Activated CD8-positive, alpha-beta memory T cell treated with anti-CD3 and anti-CD28 coated beads for 36 hours (primary cell): ENCODE measurements around the gene APOBEC3G. TPM values are rescaled to one million over a fixed set of nuclear protein-coding genes. Genes with fewer than 3 reads are reported as not detected.

ENCODE experiments used
- CTCF ChIA-PET: fragments of 350-600 bp; sonication (Branson Sonifier 250); formaldehyde crosslinking; loops from one replicate; lab custom pipeline; 2021; ENCODE audit warnings: antibody characterized with exemption; lab: Charles Lee
- POLR2A ChIA-PET: fragments of 350-600 bp; sonication (Branson Sonifier 250); formaldehyde crosslinking; loops from one replicate; lab custom pipeline; 2021; ENCODE audit warnings: antibody characterized with exemption; lab: Charles Lee
- total RNA-seq, 2 experiments: library from RNA; stranded (reverse); gene quantifications; one replicate each; pipeline ENCODE4 v1.2.3, GENCODE V29; 2021

The APOBEC3G gene
- total RNA-seq, 2 experiments from 2014 or later, result 129 to 137 TPM

GRCh38 chr22:39108487-39108886 is 31.4 kb downstream of the APOBEC3G start:
- POLR2A ChIA-PET, result no interaction called here

GRCh38 chr22:39109361-39109760 is 32.3 kb downstream of the APOBEC3G start:
- POLR2A ChIA-PET, result no interaction called here
- CTCF ChIA-PET, result interaction anchor here (0.6 to 1.1 kb wide), 2 partner anchors 11 to 107 kb away, joined by 3 read pairs; no protein-coding TSS in a partner anchor

More at GRCh38 chr22:39108487-39108886, 31.4 kb downstream of the APOBEC3G start:
- CTCF ChIA-PET, result interaction anchor here (0.6 to 1.1 kb wide), 2 partner anchors 10 to 1244 kb away, joined by 3 read pairs; no protein-coding TSS in a partner anchor

- ChIA-PET POLR2A (no interaction called here), CTCF (interaction anchor here (0.8 kb wide), 1 partner anchor 16 kb away, joined by 3 read pairs; no protein-coding TSS in a partner anchor)
Observed at GRCh38 chr22:39110631-39111561, 33.8 kb downstream of the APOBEC3G start.

GRCh38 chr22:39114112-39114511 is 37.0 kb downstream of the APOBEC3G start:
- POLR2A ChIA-PET, result interaction anchor here (0.6 to 1.0 kb wide), 4 partner anchors 14 to 22 kb away, joined by 4 to 15 read pairs (median 6); no protein-coding TSS in a partner anchor
- CTCF ChIA-PET, result interaction anchor here (0.7 to 2.3 kb wide), 5 partner anchors 15 to 66 kb away, joined by 3 to 10 read pairs (median 4); no protein-coding TSS in a partner anchor

- POLR2A ChIA-PET, result interaction anchor here (0.6 to 1.0 kb wide), 4 partner anchors 24 to 930 kb away, joined by 3 to 5 read pairs (median 4); no protein-coding TSS in a partner anchor
Observed at GRCh38 chr22:39115570-39115969, 38.5 kb downstream of the APOBEC3G start.

GRCh38 chr22:39115977-39116621 is 39.0 kb downstream of the APOBEC3G start:
- CTCF ChIA-PET, result interaction anchor here (1.4 kb wide), 1 partner anchor 26 kb away, joined by 5 read pairs; no protein-coding TSS in a partner anchor
- POLR2A ChIA-PET, result interaction anchor here (0.7 to 1.0 kb wide), 3 partner anchors 25 to 930 kb away, joined by 3 to 5 read pairs (median 3); no protein-coding TSS in a partner anchor

More at GRCh38 chr22:39115570-39115969, 38.5 kb downstream of the APOBEC3G start:
- CTCF ChIA-PET, result interaction anchor here (0.6 to 1.4 kb wide), 2 partner anchors 26 to 40 kb away, joined by 3 to 5 read pairs; no protein-coding TSS in a partner anchor

- ChIA-PET POLR2A (interaction anchor here (0.7 to 1.5 kb wide), 3 partner anchors 37 to 104 kb away, joined by 3 to 7 read pairs (median 3); partner anchors contain the start of gene APOBEC3C), CTCF (interaction anchor here (0.7 to 1.6 kb wide), 10 partner anchors 17 to 1380 kb away, joined by 3 to 6 read pairs (median 4); partner anchors contain the start of gene APOBEC3D)
Observed at GRCh38 chr22:39117585-39118191, 40.6 kb downstream of the APOBEC3G start.

- ChIA-PET POLR2A (interaction anchor here (0.6 kb wide), 1 partner anchor 96 kb away, joined by 5 read pairs; no protein-coding TSS in a partner anchor), CTCF (interaction anchor here (0.8 to 1.5 kb wide), 3 partner anchors 13 to 139 kb away, joined by 3 to 7 read pairs (median 4); partner anchors contain the start of gene APOBEC3C)
Observed at GRCh38 chr22:39120983-39121382, 43.9 kb downstream of the APOBEC3G start.

GRCh38 chr22:39122772-39123470 is 45.8 kb downstream of the APOBEC3G start:
- POLR2A ChIA-PET, result no interaction called here
- CTCF ChIA-PET, result no interaction called here

- ChIA-PET CTCF (interaction anchor here (1.4 kb wide), 1 partner anchor 255 kb away, joined by 3 read pairs; no protein-coding TSS in a partner anchor), POLR2A (interaction anchor here (0.6 kb wide), 1 partner anchor 151 kb away, joined by 6 read pairs; no protein-coding TSS in a partner anchor)
Observed at GRCh38 chr22:39123751-39124581, 46.9 kb downstream of the APOBEC3G start.

GRCh38 chr22:39125622-39126021 is 48.5 kb downstream of the APOBEC3G start:
- POLR2A ChIA-PET, result interaction anchor here (0.7 kb wide), 1 partner anchor 27 kb away, joined by 7 read pairs; no protein-coding TSS in a partner anchor
- CTCF ChIA-PET, result interaction anchor here (1.3 to 1.4 kb wide), 2 partner anchors 10 to 123 kb away, joined by 4 to 5 read pairs; no protein-coding TSS in a partner anchor

GRCh38 chr22:39128508-39128907 is 51.4 kb downstream of the APOBEC3G start:
- POLR2A ChIA-PET, result no interaction called here
- CTCF ChIA-PET, result interaction anchor here (0.7 to 1.2 kb wide), 2 partner anchors 125 to 485 kb away, joined by 3 read pairs; no protein-coding TSS in a partner anchor

- POLR2A ChIA-PET, result no interaction called here
Observed at GRCh38 chr22:39129081-39129480, 52.0 kb downstream of the APOBEC3G start.

GRCh38 chr22:39129746-39130145 is 52.7 kb downstream of the APOBEC3G start:
- POLR2A ChIA-PET, result no interaction called here
- CTCF ChIA-PET, result interaction anchor here (1.2 kb wide), 1 partner anchor 126 kb away, joined by 3 read pairs; no protein-coding TSS in a partner anchor

More at GRCh38 chr22:39129081-39129480, 52.0 kb downstream of the APOBEC3G start:
- CTCF ChIA-PET, result interaction anchor here (1.2 kb wide), 1 partner anchor 126 kb away, joined by 3 read pairs; no protein-coding TSS in a partner anchor

- ChIA-PET CTCF (no interaction called here), POLR2A (no interaction called here)
Observed at GRCh38 chr22:39130152-39130704, 53.2 kb downstream of the APOBEC3G start.
